Astrocyte (in vitro differentiated cells and primary cell): ENCODE results near the gene C1orf159. TPM values are rescaled to one million over a fixed set of nuclear protein-coding genes. Genes with fewer than 3 reads are reported as not detected.

Source experiments
- DNase-seq: peaks from one replicate; pipeline ENCODE4 v3.0.0-alpha.2; 2010; ENCODE audit warnings: low read depth
- FAIRE-seq: peaks from 2 replicates; lab custom pipeline; 2011; peaks lifted over from hg19 to GRCh38; lab: Jason Lieb, UNC
- H2AFZ ChIP-seq: 2 replicates; pipeline ENCODE4 v1.6.0; 2012; ENCODE audit warnings: low read depth, low read length, inconsistent platforms
- H3K27ac ChIP-seq: 2 replicates; pipeline ENCODE4 v1.5.1; 2011; ENCODE audit warnings: low read depth, low read length, inconsistent platforms
- H3K27me3 ChIP-seq: 2 replicates; pipeline ENCODE4 v1.6.0; 2011; ENCODE audit warnings: low read length, inconsistent platforms; ENCODE audit not compliant: insufficient read depth
- H3K36me3 ChIP-seq: 2 replicates; pipeline ENCODE4 v1.5.1; 2011; ENCODE audit warnings: low read length, inconsistent platforms; ENCODE audit not compliant: insufficient read depth
- H3K4me1 ChIP-seq: 2 replicates; pipeline ENCODE4 v1.5.1; 2011; ENCODE audit warnings: low read length, inconsistent platforms; ENCODE audit not compliant: insufficient read depth
- H3K4me2 ChIP-seq: 2 replicates; pipeline ENCODE4 v1.6.0; 2012; ENCODE audit warnings: low read length, inconsistent platforms
- H3K4me3 ChIP-seq: 2 replicates; pipeline ENCODE4 v1.5.1; 2011; ENCODE audit warnings: low read depth, mild to moderate bottlenecking, low read length, inconsistent platforms; ENCODE audit not compliant: insufficient read depth
- H3K79me2 ChIP-seq: 2 replicates; pipeline ENCODE4 v1.6.0; 2012; ENCODE audit warnings: mild to moderate bottlenecking, low read length, inconsistent platforms; ENCODE audit not compliant: insufficient read depth
- H3K9ac ChIP-seq: 2 replicates; pipeline ENCODE4 v1.6.0; 2012; ENCODE audit warnings: mild to moderate bottlenecking, low read length, inconsistent platforms
- H3K9me3 ChIP-seq: 2 replicates; pipeline ENCODE4 v1.5.1; 2012; ENCODE audit warnings: low read depth, mild to moderate bottlenecking, low read length, inconsistent platforms; ENCODE audit not compliant: insufficient read depth
- H4K20me1 ChIP-seq: 2 replicates; pipeline ENCODE4 v1.6.0; 2012; ENCODE audit warnings: low read length, inconsistent platforms; ENCODE audit not compliant: insufficient read depth
- H3K27ac Mint-ChIP-seq: one replicate; pipeline ENCODE4 v1.8.0; 2021; ENCODE audit warnings: mild to moderate bottlenecking, mixed read lengths; ENCODE audit not compliant: unreplicated experiment
- H3K27me3 Mint-ChIP-seq: one replicate; pipeline ENCODE4 v1.8.0; 2021; ENCODE audit warnings: low read depth, mixed read lengths; ENCODE audit not compliant: unreplicated experiment
- H3K36me3 Mint-ChIP-seq: one replicate; pipeline ENCODE4 v1.8.0; 2021; ENCODE audit warnings: low read depth, mixed read lengths; ENCODE audit not compliant: unreplicated experiment
- H3K4me1 Mint-ChIP-seq: one replicate; pipeline ENCODE4 v1.8.0; 2021; ENCODE audit warnings: low read depth, mixed read lengths; ENCODE audit not compliant: unreplicated experiment
- H3K4me3 Mint-ChIP-seq: one replicate; pipeline ENCODE4 v1.8.0; 2021; ENCODE audit warnings: mild to moderate bottlenecking, moderate library complexity, mixed read lengths; ENCODE audit not compliant: unreplicated experiment
- H3K9me3 Mint-ChIP-seq: one replicate; pipeline ENCODE4 v1.8.0; 2021; ENCODE audit warnings: mild to moderate bottlenecking, mixed read lengths; ENCODE audit not compliant: unreplicated experiment
- EZH2 ChIP-seq: IDR thresholded peaks from 2 replicates; pipeline ENCODE4 v1.6.1; 2012; ENCODE audit warnings: mild to moderate bottlenecking, low read length, inconsistent platforms; ENCODE audit not compliant: insufficient read depth
- total RNA-seq: library from RNA; stranded (reverse); gene quantifications from 2 replicates; pipeline ENCODE4 v1.2.1, GENCODE V29; 2021
- TF ChIP-seq, protein P1 (sequence below): IDR thresholded peaks from 2 replicates; pipeline ENCODE4 v1.5.1; 2011; ENCODE audit warnings: low read depth, mild to moderate bottlenecking, inconsistent platforms, low read length, moderate library complexity; ENCODE audit not compliant: insufficient read depth

C1orf159 gene
- total RNA-seq, 1 donor from 2014 or later: 13.9 TPM

DNA sequence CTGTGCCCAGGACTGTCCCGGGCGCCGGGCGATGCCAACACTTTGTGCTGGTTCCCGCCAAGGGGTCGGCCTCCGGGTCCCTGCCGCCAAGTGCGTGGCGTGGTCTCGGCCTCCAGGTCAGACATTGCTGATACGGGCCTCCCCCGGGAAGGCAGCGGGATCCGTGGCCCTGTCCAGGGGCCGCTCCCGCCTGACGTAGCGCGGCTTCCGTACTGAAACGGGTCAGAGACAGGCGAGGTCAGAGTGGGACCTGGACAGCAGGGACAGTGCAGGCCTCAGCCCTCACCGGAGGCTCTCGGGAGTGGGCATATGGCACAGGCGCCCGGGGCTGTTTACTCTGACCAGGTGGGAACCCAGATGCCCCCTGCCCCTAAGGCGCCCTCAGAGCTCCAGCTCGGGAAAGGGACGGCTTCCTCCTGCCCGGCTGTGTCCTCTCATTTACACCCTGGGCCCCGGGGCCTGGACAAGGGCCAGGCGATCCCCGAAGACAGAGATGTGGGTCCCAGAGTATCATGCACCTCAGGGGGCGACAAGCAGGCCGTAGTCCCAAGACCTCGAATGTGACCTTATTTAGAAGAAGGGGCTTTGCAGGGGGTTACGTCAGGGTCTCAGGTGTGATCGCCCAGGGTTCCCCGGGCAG, 33.0 kb downstream of the C1orf159 start:
- H4K20me1 ChIP-seq: no peaks in the 10 kb centered on the region

DNA sequence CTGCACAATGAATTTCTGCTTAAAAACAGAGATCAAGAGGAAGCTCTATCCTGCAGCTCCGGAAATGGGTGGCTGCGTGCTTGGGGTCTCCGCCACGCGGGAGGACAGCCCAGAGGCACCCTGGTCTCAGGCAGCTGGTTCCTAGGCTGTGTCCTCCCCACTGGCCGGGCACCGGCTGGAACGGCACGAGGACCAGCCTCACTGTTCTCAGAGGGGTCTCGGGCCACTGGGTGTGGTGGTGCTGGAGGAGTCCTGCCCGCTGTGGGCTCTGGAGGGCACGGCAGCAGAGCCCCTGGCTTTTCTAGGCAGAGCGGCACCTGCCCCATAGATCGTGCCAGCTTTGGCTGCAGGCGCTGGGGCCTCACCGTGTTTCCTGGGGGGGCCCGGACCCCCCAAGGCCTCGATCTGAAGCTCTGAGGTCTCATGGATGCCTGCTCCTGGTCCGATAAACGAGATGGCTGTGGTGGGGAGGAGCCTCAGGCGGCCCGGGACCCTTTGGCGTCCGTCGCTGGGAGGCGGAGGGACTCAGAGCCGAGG, 33.6 kb downstream of the C1orf159 start:
- Mint-ChIP-seq H3K27me3 (peaks cover 2% of the 10 kb centered on the region), H3K9me3 (no peaks in the 10 kb centered on the region), H3K4me1 (no peaks in the 10 kb centered on the region), H3K4me3 (no peak overlapping the region), H3K36me3 (peaks cover 4% of the 10 kb centered on the region), H3K27ac (no peak overlapping the region)
- Histone ChIP-seq H2AFZ (no peak overlapping the region), H3K27me3 (no peaks in the 10 kb centered on the region), H3K4me1 (peaks cover 12% of the 10 kb centered on the region), H3K4me2 (no peak overlapping the region), H3K4me3 (no peak overlapping the region), H3K27ac (no peak overlapping the region), H3K79me2 (no peaks in the 10 kb centered on the region), H3K9ac (no peak overlapping the region), H4K20me1 (no peaks in the 10 kb centered on the region), H3K36me3 (no peaks in the 10 kb centered on the region), H3K9me3 (no peaks in the 10 kb centered on the region)
- TF ChIP-seq, protein P1, sequence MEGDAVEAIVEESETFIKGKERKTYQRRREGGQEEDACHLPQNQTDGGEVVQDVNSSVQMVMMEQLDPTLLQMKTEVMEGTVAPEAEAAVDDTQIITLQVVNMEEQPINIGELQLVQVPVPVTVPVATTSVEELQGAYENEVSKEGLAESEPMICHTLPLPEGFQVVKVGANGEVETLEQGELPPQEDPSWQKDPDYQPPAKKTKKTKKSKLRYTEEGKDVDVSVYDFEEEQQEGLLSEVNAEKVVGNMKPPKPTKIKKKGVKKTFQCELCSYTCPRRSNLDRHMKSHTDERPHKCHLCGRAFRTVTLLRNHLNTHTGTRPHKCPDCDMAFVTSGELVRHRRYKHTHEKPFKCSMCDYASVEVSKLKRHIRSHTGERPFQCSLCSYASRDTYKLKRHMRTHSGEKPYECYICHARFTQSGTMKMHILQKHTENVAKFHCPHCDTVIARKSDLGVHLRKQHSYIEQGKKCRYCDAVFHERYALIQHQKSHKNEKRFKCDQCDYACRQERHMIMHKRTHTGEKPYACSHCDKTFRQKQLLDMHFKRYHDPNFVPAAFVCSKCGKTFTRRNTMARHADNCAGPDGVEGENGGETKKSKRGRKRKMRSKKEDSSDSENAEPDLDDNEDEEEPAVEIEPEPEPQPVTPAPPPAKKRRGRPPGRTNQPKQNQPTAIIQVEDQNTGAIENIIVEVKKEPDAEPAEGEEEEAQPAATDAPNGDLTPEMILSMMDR: no peak
- no peak for TF ChIP-seq EZH2
- DNase-seq (no peak), FAIRE-seq (no peak)

More for the DNA sequence above, 33.0 kb downstream of the C1orf159 start:
- H3K4me1 Mint-ChIP-seq: no peaks in the 10 kb centered on the region
- H3K4me3 Mint-ChIP-seq: no peak overlapping the region
- H3K36me3 Mint-ChIP-seq: peaks cover 4% of the 10 kb centered on the region
- H3K27ac Mint-ChIP-seq: no peak overlapping the region
- no peaks in the 10 kb centered on the region for H3K9me3 ChIP-seq
- H3K27me3 ChIP-seq: no peaks in the 10 kb centered on the region
- no peak for FAIRE-seq
- no peak overlapping the region for H3K4me2 ChIP-seq
- no peak for TF ChIP-seq EZH2
- TF ChIP-seq, protein P1: no peak
- no peaks in the 10 kb centered on the region for H3K79me2 ChIP-seq
- H3K9me3 Mint-ChIP-seq: no peaks in the 10 kb centered on the region
- H3K27me3 Mint-ChIP-seq: peaks cover 2% of the 10 kb centered on the region
- H3K4me1 ChIP-seq: peaks cover 12% of the 10 kb centered on the region
- H3K36me3 ChIP-seq: no peaks in the 10 kb centered on the region
- H2AFZ ChIP-seq: no peak overlapping the region
- DNase-seq: no peak
- H3K27ac ChIP-seq: no peak overlapping the region
- H3K9ac ChIP-seq: no peak overlapping the region
- no peak overlapping the region for H3K4me3 ChIP-seq
